ENCODE data around the gene ZNF506. TPM values are rescaled to one million over a fixed set of nuclear protein-coding genes. Genes with fewer than 3 reads are reported as not detected.
A peak's percentile ranks its signal among the peaks of the same experiment; 100 is the strongest.
"Not testable (repeated sequence)": the region's sequence is repeated elsewhere in the genome, so short reads cannot be mapped to it uniquely, and the experiment has no call there.

The ZNF506 gene
- total RNA-seq, 1 donor from 2014 or later: 19.9 TPM

- Mint-ChIP-seq H3K27me3 (ENCODE audit: unreplicated experiment) (peaks cover 8% of the 10 kb centered on the region), H3K36me3 (ENCODE audit: low read depth, unreplicated experiment) (peaks cover 10% of the 10 kb centered on the region), H3K4me1 (ENCODE audit: unreplicated experiment) (peaks cover 15% of the 10 kb centered on the region), H3K9me3 (ENCODE audit: unreplicated experiment) (no peaks in the 10 kb centered on the region), H3K27ac (ENCODE audit: unreplicated experiment) (no peak overlapping the region), H3K4me3 (ENCODE audit: unreplicated experiment) (peak overlapping the region; percentile 37)
- no peak for DNase-seq (ENCODE audit: low spot score)
- no peak for TF ChIP-seq CTCF (IDR thresholded peaks at IDR 0.05; ENCODE audit: unreplicated experiment)
Observed at GRCh38 chr19:19778666-19779065, 42.9 kb downstream of the ZNF506 start.

- Mint-ChIP-seq H3K27ac (ENCODE audit: unreplicated experiment) (no peak overlapping the region), H3K4me3 (ENCODE audit: unreplicated experiment) (peak overlapping the region; percentile 73), H3K36me3 (ENCODE audit: low read depth, unreplicated experiment) (peaks cover 10% of the 10 kb centered on the region), H3K4me1 (ENCODE audit: unreplicated experiment) (peaks cover 15% of the 10 kb centered on the region), H3K27me3 (ENCODE audit: unreplicated experiment) (peaks cover 8% of the 10 kb centered on the region), H3K9me3 (ENCODE audit: unreplicated experiment) (no peaks in the 10 kb centered on the region)
- no peak for TF ChIP-seq CTCF (IDR thresholded peaks at IDR 0.05; ENCODE audit: unreplicated experiment)
- DNase-seq (ENCODE audit: low spot score): no peak
Observed at GRCh38 chr19:19777692-19778091, 43.9 kb downstream of the ZNF506 start.

GRCh38 chr19:19776206-19777008 is 45.1 kb downstream of the ZNF506 start:
- no peak for TF ChIP-seq CTCF (IDR thresholded peaks at IDR 0.05; ENCODE audit: unreplicated experiment)
- peak; percentile 96 for DNase-seq (ENCODE audit: low spot score)
- H3K4me3 Mint-ChIP-seq (ENCODE audit: unreplicated experiment): peak overlapping the region; percentile 99
- H3K4me1 Mint-ChIP-seq (ENCODE audit: unreplicated experiment): peaks cover 15% of the 10 kb centered on the region
- H3K36me3 Mint-ChIP-seq (ENCODE audit: low read depth, unreplicated experiment): peaks cover 10% of the 10 kb centered on the region
- peaks cover 8% of the 10 kb centered on the region for H3K27me3 Mint-ChIP-seq (ENCODE audit: unreplicated experiment)
- peak overlapping the region; percentile 78 for H3K27ac Mint-ChIP-seq (ENCODE audit: unreplicated experiment)
- H3K9me3 Mint-ChIP-seq (ENCODE audit: unreplicated experiment): no peaks in the 10 kb centered on the region

GRCh38 chr19:19775891-19776205 is 45.7 kb downstream of the ZNF506 start:
- peak overlapping the region; percentile 99 for H3K4me3 Mint-ChIP-seq (ENCODE audit: unreplicated experiment)
- peak overlapping the region; percentile 78 for H3K27ac Mint-ChIP-seq (ENCODE audit: unreplicated experiment)
- no peak for TF ChIP-seq CTCF (IDR thresholded peaks at IDR 0.05; ENCODE audit: unreplicated experiment)
- peaks cover 15% of the 10 kb centered on the region for H3K4me1 Mint-ChIP-seq (ENCODE audit: unreplicated experiment)
- no peak for DNase-seq (ENCODE audit: low spot score)
- H3K27me3 Mint-ChIP-seq (ENCODE audit: unreplicated experiment): peaks cover 8% of the 10 kb centered on the region
- H3K9me3 Mint-ChIP-seq (ENCODE audit: unreplicated experiment): no peaks in the 10 kb centered on the region
- peaks cover 10% of the 10 kb centered on the region for H3K36me3 Mint-ChIP-seq (ENCODE audit: low read depth, unreplicated experiment)

GRCh38 chr19:19774354-19775033 is 47.1 kb downstream of the ZNF506 start:
- H3K4me3 Mint-ChIP-seq (ENCODE audit: unreplicated experiment): no peak overlapping the region
- peaks cover 6% of the 10 kb centered on the region for H3K36me3 Mint-ChIP-seq (ENCODE audit: low read depth, unreplicated experiment)
- peaks cover 7% of the 10 kb centered on the region for H3K27me3 Mint-ChIP-seq (ENCODE audit: unreplicated experiment)
- TF ChIP-seq CTCF (IDR thresholded peaks at IDR 0.05; ENCODE audit: unreplicated experiment): no peak
- no peaks in the 10 kb centered on the region for H3K9me3 Mint-ChIP-seq (ENCODE audit: unreplicated experiment)
- H3K27ac Mint-ChIP-seq (ENCODE audit: unreplicated experiment): no peak overlapping the region
- peaks cover 15% of the 10 kb centered on the region for H3K4me1 Mint-ChIP-seq (ENCODE audit: unreplicated experiment)
- no peak for DNase-seq (ENCODE audit: low spot score)

- not testable (repeated sequence) for DNase-seq (ENCODE audit: low spot score); H3K27me3 Mint-ChIP-seq (ENCODE audit: unreplicated experiment); H3K36me3 Mint-ChIP-seq (ENCODE audit: low read depth, unreplicated experiment); H3K4me1 Mint-ChIP-seq (ENCODE audit: unreplicated experiment); H3K9me3 Mint-ChIP-seq (ENCODE audit: unreplicated experiment); H3K4me3 Mint-ChIP-seq (ENCODE audit: unreplicated experiment); H3K27ac Mint-ChIP-seq (ENCODE audit: unreplicated experiment)
Observed at GRCh38 chr19:19771963-19772362, 49.6 kb downstream of the ZNF506 start.

GRCh38 chr19:19769971-19770370 is 51.6 kb downstream of the ZNF506 start:
- H3K4me3 Mint-ChIP-seq (ENCODE audit: unreplicated experiment); H3K4me1 Mint-ChIP-seq (ENCODE audit: unreplicated experiment); DNase-seq (ENCODE audit: low spot score); H3K27me3 Mint-ChIP-seq (ENCODE audit: unreplicated experiment); H3K9me3 Mint-ChIP-seq (ENCODE audit: unreplicated experiment); H3K36me3 Mint-ChIP-seq (ENCODE audit: low read depth, unreplicated experiment); H3K27ac Mint-ChIP-seq (ENCODE audit: unreplicated experiment): not testable (repeated sequence)

All from endothelial cell (in vitro differentiated cells).